ENCODE data around the gene METTL3. TPM values are rescaled to one million over a fixed set of nuclear protein-coding genes. Genes with fewer than 3 reads are reported as not detected.
A peak's percentile ranks its signal among the peaks of the same experiment; 100 is the strongest.

Gene METTL3
- total RNA-seq, 1 donor from 2014 or later = 96.6 TPM

DNA sequence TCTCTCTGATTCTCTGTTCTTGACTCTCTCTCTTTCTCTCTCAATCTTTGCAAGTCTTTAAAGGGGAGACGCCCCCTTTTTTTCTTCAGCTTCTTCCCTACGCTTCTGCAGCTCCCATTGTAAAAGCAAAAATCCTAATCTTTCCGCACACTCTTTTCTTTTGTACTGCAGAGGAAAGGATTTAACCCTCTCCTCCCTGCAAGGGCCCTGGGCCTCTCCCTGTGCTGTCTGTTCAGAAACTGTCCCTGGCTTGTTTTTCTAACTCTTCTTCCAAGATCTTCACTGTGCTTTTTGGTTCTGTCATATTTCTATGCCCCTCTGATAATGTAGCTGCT lies 25.9 kb upstream of the METTL3 start:
- peaks cover 55% of the 10 kb centered on the region for H3K4me1 Mint-ChIP-seq
- peak overlapping the region; percentile 83 for H3K27ac Mint-ChIP-seq (ENCODE audit: unreplicated experiment)
- DNase-seq (ENCODE audit: low read depth, low spot score) = no peak
- peak overlapping the region; percentile 89 for H3K4me3 Mint-ChIP-seq
- H3K36me3 Mint-ChIP-seq (ENCODE audit: low read depth) = no peaks in the 10 kb centered on the region
- TF ChIP-seq, protein P1, sequence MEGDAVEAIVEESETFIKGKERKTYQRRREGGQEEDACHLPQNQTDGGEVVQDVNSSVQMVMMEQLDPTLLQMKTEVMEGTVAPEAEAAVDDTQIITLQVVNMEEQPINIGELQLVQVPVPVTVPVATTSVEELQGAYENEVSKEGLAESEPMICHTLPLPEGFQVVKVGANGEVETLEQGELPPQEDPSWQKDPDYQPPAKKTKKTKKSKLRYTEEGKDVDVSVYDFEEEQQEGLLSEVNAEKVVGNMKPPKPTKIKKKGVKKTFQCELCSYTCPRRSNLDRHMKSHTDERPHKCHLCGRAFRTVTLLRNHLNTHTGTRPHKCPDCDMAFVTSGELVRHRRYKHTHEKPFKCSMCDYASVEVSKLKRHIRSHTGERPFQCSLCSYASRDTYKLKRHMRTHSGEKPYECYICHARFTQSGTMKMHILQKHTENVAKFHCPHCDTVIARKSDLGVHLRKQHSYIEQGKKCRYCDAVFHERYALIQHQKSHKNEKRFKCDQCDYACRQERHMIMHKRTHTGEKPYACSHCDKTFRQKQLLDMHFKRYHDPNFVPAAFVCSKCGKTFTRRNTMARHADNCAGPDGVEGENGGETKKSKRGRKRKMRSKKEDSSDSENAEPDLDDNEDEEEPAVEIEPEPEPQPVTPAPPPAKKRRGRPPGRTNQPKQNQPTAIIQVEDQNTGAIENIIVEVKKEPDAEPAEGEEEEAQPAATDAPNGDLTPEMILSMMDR (conservative IDR thresholded peaks at IDR 0.05) = no peak
- no peaks in the 10 kb centered on the region for H3K9me3 Mint-ChIP-seq
- H3K27me3 Mint-ChIP-seq (ENCODE audit: low read depth) = peaks cover 8% of the 10 kb centered on the region

DNA sequence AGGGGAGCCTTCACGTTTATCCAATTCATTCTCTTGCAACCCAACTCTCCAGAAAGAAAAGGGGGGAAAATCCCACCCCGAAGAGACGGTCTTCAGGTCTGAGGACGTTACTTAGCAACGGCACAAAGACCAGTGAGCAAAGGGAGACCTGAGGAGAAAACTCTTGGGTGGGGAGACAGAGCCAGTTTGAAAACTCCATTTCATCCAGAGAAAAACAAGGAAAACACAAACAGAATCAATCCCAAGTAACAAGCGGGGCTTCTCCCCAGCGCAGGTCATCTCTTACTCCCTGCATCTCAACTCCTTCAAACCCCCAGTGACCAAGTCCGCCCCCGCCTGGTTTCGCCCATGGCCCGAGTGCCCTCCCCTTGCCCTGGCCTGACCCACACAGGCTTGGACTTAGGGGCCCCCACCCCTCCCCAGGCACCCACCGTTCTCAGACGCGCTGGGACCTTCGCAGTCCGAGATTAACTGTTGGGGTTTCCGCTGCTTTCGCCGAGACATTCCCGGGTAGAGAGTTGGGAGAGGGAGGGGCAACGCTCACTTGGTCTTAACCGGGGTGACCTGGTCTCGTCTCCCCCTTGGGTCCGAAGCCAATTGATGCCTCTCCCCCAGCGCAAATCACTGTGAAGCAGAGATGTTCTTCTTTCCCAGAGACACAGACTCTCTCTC lies 25.4 kb upstream of the METTL3 start:
- Mint-ChIP-seq H3K36me3 (ENCODE audit: low read depth) (no peaks in the 10 kb centered on the region), H3K4me3 (peak overlapping the region; percentile 89)
- DNase-seq (ENCODE audit: low read depth, low spot score) = no peak

DNA sequence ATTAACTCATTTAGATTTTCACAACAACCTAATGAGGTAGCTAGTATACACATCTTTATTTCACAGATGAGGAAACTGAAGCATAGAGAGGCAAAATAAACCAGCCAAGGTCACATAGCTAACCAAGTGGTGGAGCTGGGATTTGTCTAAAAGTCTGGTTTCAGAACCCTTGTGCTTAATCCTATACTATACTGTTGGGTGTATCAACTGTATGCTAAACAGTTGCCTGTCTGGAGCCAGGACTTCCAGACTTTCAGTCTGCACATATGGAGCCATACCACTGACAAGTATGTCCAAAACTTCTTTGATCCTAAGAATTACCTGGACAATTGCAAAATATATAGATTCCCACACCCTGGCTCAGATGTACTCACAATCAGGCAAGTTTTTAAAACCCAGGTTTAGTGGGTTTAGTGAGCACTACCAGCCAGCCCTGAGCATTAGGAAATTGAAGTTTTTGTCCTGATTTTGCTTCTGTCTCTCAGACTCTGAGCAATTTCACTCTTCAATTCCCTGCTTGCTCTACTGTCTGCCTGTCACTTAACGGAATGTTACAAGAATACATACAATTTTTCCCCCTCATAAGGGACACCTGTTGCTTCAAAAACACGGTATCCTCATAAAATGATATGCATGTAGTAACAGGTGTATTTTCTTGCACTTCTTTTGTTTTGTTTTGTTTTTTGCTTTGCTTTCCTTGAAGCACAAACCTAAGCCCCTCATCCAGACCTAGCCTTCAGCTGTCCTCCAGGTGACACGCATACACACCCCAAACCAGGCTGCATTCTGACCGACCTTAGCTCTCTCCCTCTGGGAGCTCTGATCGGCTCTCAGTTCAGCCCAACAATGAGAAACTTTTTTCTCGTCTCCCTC lies 24.6 kb upstream of the METTL3 start:
- peaks cover 2% of the 10 kb centered on the region for H3K36me3 Mint-ChIP-seq (ENCODE audit: low read depth)
- no peaks in the 10 kb centered on the region for H3K9me3 Mint-ChIP-seq
- TF ChIP-seq, protein P1 (conservative IDR thresholded peaks at IDR 0.05) = no peak
- H3K27me3 Mint-ChIP-seq (ENCODE audit: low read depth) = peaks cover 8% of the 10 kb centered on the region
- H3K4me3 Mint-ChIP-seq = peak overlapping the region; percentile 89
- DNase-seq (ENCODE audit: low read depth, low spot score) = no peak
- peak overlapping the region; percentile 98 for H3K27ac Mint-ChIP-seq (ENCODE audit: unreplicated experiment)
- H3K4me1 Mint-ChIP-seq = peaks cover 61% of the 10 kb centered on the region

More for the DNA sequence above, 25.4 kb upstream of the METTL3 start:
- Mint-ChIP-seq H3K9me3 (no peaks in the 10 kb centered on the region), H3K27ac (ENCODE audit: unreplicated experiment) (peak overlapping the region; percentile 98), H3K27me3 (ENCODE audit: low read depth) (peaks cover 8% of the 10 kb centered on the region), H3K4me1 (peaks cover 58% of the 10 kb centered on the region)
- TF ChIP-seq, protein P1 (conservative IDR thresholded peaks at IDR 0.05) = no peak

- Mint-ChIP-seq H3K9me3 (no peaks in the 10 kb centered on the region), H3K4me3 (peak overlapping the region; percentile 89), H3K27ac (ENCODE audit: unreplicated experiment) (peak overlapping the region; percentile 3), H3K36me3 (ENCODE audit: low read depth) (peaks cover 2% of the 10 kb centered on the region), H3K27me3 (ENCODE audit: low read depth) (peaks cover 8% of the 10 kb centered on the region), H3K4me1 (peaks cover 63% of the 10 kb centered on the region)
- no peak for DNase-seq (ENCODE audit: low read depth, low spot score)
- TF ChIP-seq, protein P1 (conservative IDR thresholded peaks at IDR 0.05) = no peak
Measured at GRCh38 chr14:21534576-21534975, 23.4 kb upstream of the METTL3 start.

- peaks cover 61% of the 10 kb centered on the region for H3K4me1 Mint-ChIP-seq
- H3K27ac Mint-ChIP-seq (ENCODE audit: unreplicated experiment) = no peak overlapping the region
- DNase-seq (ENCODE audit: low read depth, low spot score) = no peak
- TF ChIP-seq, protein P1 (conservative IDR thresholded peaks at IDR 0.05) = no peak
- peak overlapping the region; percentile 72 for H3K4me3 Mint-ChIP-seq
- peaks cover 8% of the 10 kb centered on the region for H3K27me3 Mint-ChIP-seq (ENCODE audit: low read depth)
- no peaks in the 10 kb centered on the region for H3K9me3 Mint-ChIP-seq
- peaks cover 2% of the 10 kb centered on the region for H3K36me3 Mint-ChIP-seq (ENCODE audit: low read depth)
Measured at GRCh38 chr14:21533294-21533693, 22.2 kb upstream of the METTL3 start.
